Measurements from ENCODE around the gene CAMTA1. TPM values are rescaled to one million over a fixed set of nuclear protein-coding genes. Genes with fewer than 3 reads are reported as not detected.

CAMTA1 gene
- total RNA-seq, 4 donors from 2014 or later, result 86.3 to 170 (median 132) TPM

DNA sequence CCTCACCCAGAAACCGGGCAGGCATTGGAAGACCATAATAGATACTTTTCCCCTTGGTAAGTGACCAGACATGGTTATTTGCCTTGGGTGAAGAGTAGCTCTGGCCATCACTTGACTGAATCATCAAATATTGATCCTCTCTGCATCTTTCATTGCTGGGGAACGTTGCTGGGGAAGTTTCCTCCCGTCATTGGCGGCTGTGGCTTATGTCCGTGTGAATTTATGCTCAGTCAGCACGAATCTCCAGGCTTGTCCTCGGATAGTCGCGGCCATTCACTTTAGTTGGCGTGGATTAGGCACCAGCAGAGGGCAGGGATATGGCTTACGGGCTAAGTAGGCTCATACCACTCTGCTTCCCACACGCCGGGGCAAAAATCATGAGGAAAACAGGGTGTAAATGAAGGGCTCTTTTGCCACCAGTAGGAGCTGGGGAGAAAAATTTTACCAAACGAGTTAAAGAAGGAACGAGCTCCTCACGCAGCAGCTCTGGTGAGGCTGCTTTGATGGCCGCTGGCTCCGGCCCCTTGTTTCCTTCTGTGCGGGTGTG lies 473.4 kb downstream of the CAMTA1 start:
- no peaks in the 10 kb centered on the region for H3K9me3 ChIP-seq
- no peak overlapping the region for H3K4me3 ChIP-seq
- no peak for TF ChIP-seq EP300 (IDR thresholded peaks at IDR 0.05)
- TF ChIP-seq POLR2AphosphoS5 (IDR thresholded peaks at IDR 0.05), result no peak
- TF ChIP-seq, protein P1, sequence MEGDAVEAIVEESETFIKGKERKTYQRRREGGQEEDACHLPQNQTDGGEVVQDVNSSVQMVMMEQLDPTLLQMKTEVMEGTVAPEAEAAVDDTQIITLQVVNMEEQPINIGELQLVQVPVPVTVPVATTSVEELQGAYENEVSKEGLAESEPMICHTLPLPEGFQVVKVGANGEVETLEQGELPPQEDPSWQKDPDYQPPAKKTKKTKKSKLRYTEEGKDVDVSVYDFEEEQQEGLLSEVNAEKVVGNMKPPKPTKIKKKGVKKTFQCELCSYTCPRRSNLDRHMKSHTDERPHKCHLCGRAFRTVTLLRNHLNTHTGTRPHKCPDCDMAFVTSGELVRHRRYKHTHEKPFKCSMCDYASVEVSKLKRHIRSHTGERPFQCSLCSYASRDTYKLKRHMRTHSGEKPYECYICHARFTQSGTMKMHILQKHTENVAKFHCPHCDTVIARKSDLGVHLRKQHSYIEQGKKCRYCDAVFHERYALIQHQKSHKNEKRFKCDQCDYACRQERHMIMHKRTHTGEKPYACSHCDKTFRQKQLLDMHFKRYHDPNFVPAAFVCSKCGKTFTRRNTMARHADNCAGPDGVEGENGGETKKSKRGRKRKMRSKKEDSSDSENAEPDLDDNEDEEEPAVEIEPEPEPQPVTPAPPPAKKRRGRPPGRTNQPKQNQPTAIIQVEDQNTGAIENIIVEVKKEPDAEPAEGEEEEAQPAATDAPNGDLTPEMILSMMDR (IDR thresholded peaks at IDR 0.05), result no peak
- no peak for TF ChIP-seq POLR2A (IDR thresholded peaks at IDR 0.05)
- no peak overlapping the region for H3K27ac ChIP-seq
- WGBS, 2 donors (ENCODE audit: low coverage in 1 of 2), result 83 to 91% methylated on average over 10 to 15 of the region's 19 CpGs
- H3K4me1 ChIP-seq, result peaks cover 0 to 9% (median 0%) of the 10 kb centered on the region in 3 donors
- ATAC-seq, result no peak
- H3K27me3 ChIP-seq, result peaks cover 11% of the 10 kb centered on the region
- no peaks in the 10 kb centered on the region for H3K36me3 ChIP-seq

DNA sequence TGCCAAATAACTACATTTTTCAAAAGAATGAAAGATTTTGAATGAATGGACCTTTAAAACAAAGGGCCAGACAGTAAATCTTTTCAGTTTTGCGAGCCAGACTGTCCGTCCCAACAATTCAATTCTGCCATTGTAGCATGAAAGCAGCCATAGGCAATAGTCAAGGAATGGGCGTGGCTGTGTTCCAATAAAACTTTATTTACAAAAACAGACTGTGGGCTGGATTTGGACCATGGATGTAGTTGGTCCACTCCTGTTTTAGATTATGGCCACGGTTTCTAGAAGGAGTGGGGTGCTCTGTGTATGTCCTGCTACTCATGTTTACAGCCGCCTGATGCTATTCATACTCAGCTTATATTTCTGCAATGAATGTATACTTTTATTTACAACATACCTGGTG lies 474.7 kb downstream of the CAMTA1 start:
- 83 to 92% methylated on average over 2 to 5 of the region's 5 CpGs for WGBS, 2 donors (ENCODE audit: low coverage in 1 of 2)
- peaks cover 11% of the 10 kb centered on the region for H3K27me3 ChIP-seq
- H3K4me3 ChIP-seq, result no peak overlapping the region
- no peak overlapping the region for H3K27ac ChIP-seq
- H3K4me1 ChIP-seq, result peaks cover 0 to 22% (median 0%) of the 10 kb centered on the region in 3 donors
- no peaks in the 10 kb centered on the region for H3K9me3 ChIP-seq
- no peaks in the 10 kb centered on the region for H3K36me3 ChIP-seq
- TF ChIP-seq, protein P1 (IDR thresholded peaks at IDR 0.05), result no peak
- no peak for TF ChIP-seq POLR2AphosphoS5 (IDR thresholded peaks at IDR 0.05)
- no peak for TF ChIP-seq EP300 (IDR thresholded peaks at IDR 0.05)
- no peak for TF ChIP-seq POLR2A (IDR thresholded peaks at IDR 0.05)
- no peak for ATAC-seq

DNA sequence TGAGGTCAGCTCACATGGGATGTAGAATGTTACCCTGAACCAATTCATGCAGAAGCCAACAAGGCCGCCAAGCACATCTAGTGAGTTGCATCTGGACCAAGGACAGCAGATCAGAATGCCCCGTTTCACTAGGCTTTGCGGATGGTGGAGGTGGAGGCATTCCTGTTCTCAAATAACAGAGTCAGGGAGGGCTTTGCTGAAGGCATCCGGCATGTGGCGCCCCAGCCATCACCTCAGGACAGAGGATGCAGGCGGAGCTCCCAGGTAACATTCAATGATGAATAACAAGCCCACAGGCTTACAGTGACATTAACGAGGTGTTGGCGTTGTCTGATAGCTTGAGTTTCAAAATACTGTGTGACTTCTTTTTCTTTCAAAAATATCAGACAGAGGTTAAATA lies 476.2 kb downstream of the CAMTA1 start:
- Histone ChIP-seq H3K27me3 (peaks cover 12% of the 10 kb centered on the region), H3K36me3 (no peaks in the 10 kb centered on the region), H3K4me3 (no peak overlapping the region), H3K27ac (no peak overlapping the region), H3K4me1 (peaks cover 0 to 26% (median 0%) of the 10 kb centered on the region in 3 donors), H3K9me3 (no peaks in the 10 kb centered on the region)
- 71 to 77% methylated on average over 2 to 8 of the region's 8 CpGs for WGBS, 2 donors (ENCODE audit: low coverage in 1 of 2)
- ATAC-seq, result no peak
- TF ChIP-seq, protein P1 (IDR thresholded peaks at IDR 0.05), result no peak

DNA sequence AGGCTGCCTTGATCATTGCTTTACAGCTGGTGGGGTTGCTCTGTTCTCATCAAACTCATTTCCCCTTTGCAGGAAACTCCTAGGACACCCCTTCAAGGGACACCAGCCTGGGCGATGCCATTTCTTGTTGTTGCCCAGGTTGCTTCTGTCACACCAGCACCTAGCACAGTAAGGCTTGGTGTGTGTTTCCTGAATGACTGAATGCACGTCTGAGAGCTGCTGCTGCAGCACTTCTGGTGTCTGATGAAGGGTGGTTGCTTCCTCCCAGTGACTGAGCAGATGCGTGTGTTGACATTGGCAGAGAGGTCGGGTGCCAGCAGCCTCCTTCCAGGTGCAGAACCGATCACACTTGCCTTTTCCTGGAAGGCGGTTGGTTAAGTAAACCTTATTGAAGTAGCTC lies 477.4 kb downstream of the CAMTA1 start:
- H3K4me1 ChIP-seq, result peaks cover 0 to 26% (median 0%) of the 10 kb centered on the region in 3 donors
- ATAC-seq, result no peak
- 33 to 45% methylated on average over 1 to 5 of the region's 6 CpGs for WGBS, 2 donors (ENCODE audit: low coverage in 1 of 2)

DNA sequence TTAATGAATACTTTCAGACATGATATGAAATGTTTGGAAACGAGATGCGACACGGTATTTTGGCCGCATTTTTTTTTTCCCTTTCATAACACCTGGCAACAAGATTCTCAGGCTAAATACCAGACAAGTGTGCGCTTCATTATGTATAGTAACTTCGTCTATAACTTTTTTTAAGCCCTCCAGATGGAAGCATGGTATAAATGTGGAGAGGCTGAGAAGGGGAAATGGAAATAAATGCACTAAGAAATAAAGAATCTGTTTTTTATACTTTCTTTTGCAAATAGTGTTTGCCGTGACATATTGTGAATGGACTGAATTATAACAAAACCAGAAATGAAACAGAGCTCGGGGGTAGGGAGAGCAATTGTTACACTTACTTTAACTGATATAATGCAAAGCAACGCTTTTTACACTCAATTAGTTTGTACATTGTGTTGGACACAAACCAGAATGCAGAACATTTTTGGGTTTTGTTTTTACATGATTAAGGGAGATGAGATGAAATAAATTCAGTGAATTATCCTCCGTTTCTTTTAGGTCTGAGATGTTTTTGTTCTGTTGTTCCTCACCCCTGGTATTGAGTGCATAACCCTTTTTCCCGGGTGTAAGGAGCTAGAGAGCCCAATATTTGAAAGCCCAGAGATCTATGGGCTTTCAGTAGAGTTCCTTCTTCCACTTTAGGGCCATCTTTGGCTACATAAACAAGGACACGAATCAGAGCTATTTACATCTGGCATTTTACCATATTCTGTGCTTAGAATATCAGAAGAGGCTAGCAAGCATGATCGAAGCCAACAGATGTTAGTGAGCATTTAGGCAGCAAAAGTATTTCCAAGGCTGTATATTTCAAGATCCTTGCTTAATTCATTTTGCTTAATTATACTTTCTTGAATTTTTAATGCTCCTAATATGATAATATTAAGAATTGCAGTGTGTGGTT lies 478.0 kb downstream of the CAMTA1 start:
- ATAC-seq, result no peak
- peaks cover 14% of the 10 kb centered on the region for H3K27me3 ChIP-seq
- 48% methylated on average over 12 to 13 of the region's 13 CpGs for WGBS, 2 donors (ENCODE audit: low coverage in 1 of 2)
- peaks cover 0 to 4% (median 0%) of the 10 kb centered on the region in 3 donors for H3K9me3 ChIP-seq
- no peak overlapping the region for H3K27ac ChIP-seq
- H3K36me3 ChIP-seq, result no peaks in the 10 kb centered on the region
- TF ChIP-seq, protein P1 (IDR thresholded peaks at IDR 0.05), result no peak
- TF ChIP-seq EP300 (IDR thresholded peaks at IDR 0.05), result no peak
- no peak for TF ChIP-seq POLR2AphosphoS5 (IDR thresholded peaks at IDR 0.05)
- no peak for TF ChIP-seq POLR2A (IDR thresholded peaks at IDR 0.05)
- peaks cover 0 to 26% (median 0%) of the 10 kb centered on the region in 3 donors for H3K4me1 ChIP-seq
- no peak overlapping the region for H3K4me3 ChIP-seq

More for the DNA sequence above, 477.4 kb downstream of the CAMTA1 start:
- no peaks in the 10 kb centered on the region for H3K36me3 ChIP-seq
- H3K27ac ChIP-seq, result no peak overlapping the region
- H3K9me3 ChIP-seq, result no peaks in the 10 kb centered on the region
- H3K4me3 ChIP-seq, result no peak overlapping the region
- peaks cover 14% of the 10 kb centered on the region for H3K27me3 ChIP-seq
- no peak for TF ChIP-seq EP300 (IDR thresholded peaks at IDR 0.05)
- TF ChIP-seq POLR2AphosphoS5 (IDR thresholded peaks at IDR 0.05), result no peak
